ENCODE measurements around the gene PCDHA10. TPM values are rescaled to one million over a fixed set of nuclear protein-coding genes. Genes with fewer than 3 reads are reported as not detected.
A peak's percentile ranks its signal among the peaks of the same experiment; 100 is the strongest.
"Not testable (repeated sequence)": the region's sequence is repeated elsewhere in the genome, so short reads cannot be mapped to it uniquely, and the experiment has no call there.

The PCDHA10 gene
- total RNA-seq, 6 experiments from 2014 or later = not detected

GRCh38 chr5:140833993-140834392, 21.7 kb upstream of the PCDHA10 start, which contains the start of gene PCDHA7:
Gene PCDHA7, plus strand, starts transcription at chr5:140834269. Its CDS starts 115 bp downstream, at chr5:140834384.
- Mint-ChIP-seq H3K36me3 (ENCODE audit: low read depth) (peaks cover 8% of the 10 kb centered on the region; the same call in 1 of the 2 replicates), H3K4me1 (ENCODE audit: low read depth) (no peaks in the 10 kb centered on the region), H3K27me3 (ENCODE audit: insufficient read depth) (no peaks in the 10 kb centered on the region; the same call in 1 of the 2 replicates), H3K4me3 (peak within 1 kb of the TSS; percentile 75), H3K27ac (no peak within 1 kb of the TSS), H3K9me3 (0 out of 2 replicates have a peak, but pooled peaks cover under 1% of the 10 kb centered on the region)
- peak; percentile 3 for DNase-seq
- TF ChIP-seq CTCF (IDR thresholded peaks at IDR 0.05) = peak; percentile 35; the same call in 1 of the 2 replicates

GRCh38 chr5:140834439-140835008, 21.2 kb upstream of the PCDHA10 start:
- H3K27me3 Mint-ChIP-seq (ENCODE audit: insufficient read depth); H3K9me3 Mint-ChIP-seq; H3K4me1 Mint-ChIP-seq (ENCODE audit: low read depth); H3K27ac Mint-ChIP-seq; H3K36me3 Mint-ChIP-seq (ENCODE audit: low read depth); DNase-seq: not testable (repeated sequence)
- peak overlapping the region; percentile 75 for H3K4me3 Mint-ChIP-seq

- Mint-ChIP-seq H3K36me3 (ENCODE audit: low read depth) (peaks cover 5% of the 10 kb centered on the region; the same call in 1 of the 2 replicates), H3K9me3 (0 out of 2 replicates have a peak, but pooled peaks cover 4% of the 10 kb centered on the region), H3K27me3 (ENCODE audit: insufficient read depth) (no peaks in the 10 kb centered on the region; the same call in 1 of the 2 replicates), H3K27ac (no peak overlapping the region), H3K4me3 (no peak overlapping the region), H3K4me1 (ENCODE audit: low read depth) (no peaks in the 10 kb centered on the region)
- TF ChIP-seq CTCF (IDR thresholded peaks at IDR 0.05) = no peak
- DNase-seq = no peak
Measured at GRCh38 chr5:140835622-140836510, 19.8 kb upstream of the PCDHA10 start.

- Mint-ChIP-seq H3K27ac (no peak within 1 kb of the TSS), H3K4me1 (ENCODE audit: low read depth) (no peaks in the 10 kb centered on the region), H3K36me3 (ENCODE audit: low read depth) (peaks cover 6% of the 10 kb centered on the region; the same call in 1 of the 2 replicates), H3K4me3 (peak within 1 kb of the TSS; percentile 54; the same call in 1 of the 2 replicates), H3K9me3 (peaks cover 22% of the 10 kb centered on the region), H3K27me3 (ENCODE audit: insufficient read depth) (no peaks in the 10 kb centered on the region; the same call in none of the 2 replicates)
- no peak for DNase-seq
- TF ChIP-seq CTCF (IDR thresholded peaks at IDR 0.05) = peak; percentile 34
Measured at GRCh38 chr5:140840978-140841962, 14.4 kb upstream of the PCDHA10 start, which contains the start of gene PCDHA8. Gene PCDHA8, plus strand, starts transcription at chr5:140841187. Its CDS starts 135 bp downstream, at chr5:140841322.

GRCh38 chr5:140842798-140843733, 12.6 kb upstream of the PCDHA10 start:
- H3K4me3 Mint-ChIP-seq = no peak overlapping the region
- peaks cover 22% of the 10 kb centered on the region for H3K9me3 Mint-ChIP-seq
- H3K27ac Mint-ChIP-seq = no peak overlapping the region
- no peak for TF ChIP-seq CTCF (IDR thresholded peaks at IDR 0.05)
- H3K36me3 Mint-ChIP-seq (ENCODE audit: low read depth) = peaks cover 6% of the 10 kb centered on the region; the same call in 1 of the 2 replicates
- H3K27me3 Mint-ChIP-seq (ENCODE audit: insufficient read depth) = no peaks in the 10 kb centered on the region; the same call in 1 of the 2 replicates
- DNase-seq = no peak
- H3K4me1 Mint-ChIP-seq (ENCODE audit: low read depth) = no peaks in the 10 kb centered on the region

GRCh38 chr5:140848139-140849102, 7.3 kb upstream of the PCDHA10 start, which contains the start of gene PCDHA9:
Gene PCDHA9, plus strand, starts transcription at chr5:140848382. Its CDS starts 114 bp downstream, at chr5:140848496.
- H3K36me3 Mint-ChIP-seq (ENCODE audit: low read depth); H3K4me3 Mint-ChIP-seq; DNase-seq; H3K9me3 Mint-ChIP-seq; H3K4me1 Mint-ChIP-seq (ENCODE audit: low read depth); H3K27ac Mint-ChIP-seq; H3K27me3 Mint-ChIP-seq (ENCODE audit: insufficient read depth): not testable (repeated sequence)
